DMS53 treated with DMSO at 0.1 percent for 48 hours (cell line): ENCODE data around the gene HOXD8.
A peak's percentile ranks its signal among the peaks of the same experiment; 100 is the strongest.

ENCODE experiments used
- DNase-seq: peaks from one replicate; lab custom pipeline; 2025; ENCODE audit not compliant: unreplicated experiment; lab: John Stamatoyannopoulos, UW

The HOXD8 gene

DNA sequence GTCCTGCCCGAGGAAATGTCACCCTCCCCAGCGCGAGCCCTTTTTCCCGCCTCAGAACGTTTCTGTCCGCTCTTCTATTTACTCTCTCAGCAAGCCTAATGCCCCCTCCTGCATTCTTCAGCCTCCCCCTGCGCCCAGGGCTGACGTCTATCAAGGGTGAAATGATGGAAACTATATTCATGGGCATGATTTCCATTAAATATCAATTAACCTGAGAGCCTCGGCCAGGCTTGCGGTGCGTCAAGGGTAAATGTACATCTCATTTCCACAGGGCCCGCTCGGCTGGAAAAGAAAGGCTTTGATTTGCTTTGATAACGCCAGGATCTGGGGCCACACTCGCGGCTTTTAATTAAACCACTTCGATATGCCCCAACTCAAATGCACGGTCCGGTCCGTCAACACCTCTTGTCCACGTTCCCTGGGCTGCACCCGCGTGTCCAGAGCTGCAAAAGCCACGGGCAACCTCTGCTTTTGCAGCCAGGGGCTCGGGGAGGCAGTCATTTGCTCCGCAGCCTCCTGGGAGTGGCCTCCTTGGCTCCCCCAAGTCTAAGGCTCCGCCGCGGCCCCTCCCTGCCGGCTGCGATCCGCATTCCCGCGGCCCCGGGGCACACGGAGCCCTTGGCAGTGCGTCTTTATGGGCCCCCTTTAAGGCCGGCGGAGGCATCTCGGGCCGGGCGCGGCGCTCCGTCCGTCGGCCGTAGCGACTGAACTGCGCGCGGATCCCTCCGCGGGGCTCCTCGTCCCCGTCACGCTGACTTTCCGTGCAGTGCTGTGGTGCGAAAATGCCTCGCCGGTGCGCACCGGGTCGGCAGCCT is at the start of gene HOXD8:
Gene HOXD8, plus strand, starts transcription at position 724 of the 815 bp plus-strand sequence. CDS start 662 bp downstream, outside the sequence.
- DNase-seq, result peak; percentile 67

- peak; percentile 60 for DNase-seq
Measured at GRCh38 chr2:176079831-176080539, 49.5 kb upstream of the HOXD8 start.

GRCh38 chr2:176080540-176081375 is 48.7 kb upstream of the HOXD8 start:
- peak; percentile 42 for DNase-seq

GRCh38 chr2:176081376-176081836 is 48.1 kb upstream of the HOXD8 start:
- DNase-seq, result no peak

- no peak for DNase-seq
Measured at GRCh38 chr2:176081837-176082524, 47.5 kb upstream of the HOXD8 start.

DNA sequence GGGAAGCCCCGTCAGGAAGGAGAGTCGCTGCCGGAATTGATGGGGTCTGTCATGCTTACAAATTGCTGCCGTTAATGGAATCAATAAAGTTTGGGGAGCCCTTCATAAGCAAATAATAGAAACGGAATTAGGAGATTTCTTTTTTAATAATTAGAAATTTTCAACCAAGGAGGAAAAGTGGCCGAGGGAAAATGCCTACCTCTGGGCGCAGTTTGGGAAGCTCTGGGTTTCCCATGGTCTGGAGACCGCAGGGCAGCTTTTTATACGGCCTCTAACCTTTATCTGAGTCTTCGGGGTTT is 47.0 kb upstream of the HOXD8 start:
- DNase-seq, result no peak

DNA sequence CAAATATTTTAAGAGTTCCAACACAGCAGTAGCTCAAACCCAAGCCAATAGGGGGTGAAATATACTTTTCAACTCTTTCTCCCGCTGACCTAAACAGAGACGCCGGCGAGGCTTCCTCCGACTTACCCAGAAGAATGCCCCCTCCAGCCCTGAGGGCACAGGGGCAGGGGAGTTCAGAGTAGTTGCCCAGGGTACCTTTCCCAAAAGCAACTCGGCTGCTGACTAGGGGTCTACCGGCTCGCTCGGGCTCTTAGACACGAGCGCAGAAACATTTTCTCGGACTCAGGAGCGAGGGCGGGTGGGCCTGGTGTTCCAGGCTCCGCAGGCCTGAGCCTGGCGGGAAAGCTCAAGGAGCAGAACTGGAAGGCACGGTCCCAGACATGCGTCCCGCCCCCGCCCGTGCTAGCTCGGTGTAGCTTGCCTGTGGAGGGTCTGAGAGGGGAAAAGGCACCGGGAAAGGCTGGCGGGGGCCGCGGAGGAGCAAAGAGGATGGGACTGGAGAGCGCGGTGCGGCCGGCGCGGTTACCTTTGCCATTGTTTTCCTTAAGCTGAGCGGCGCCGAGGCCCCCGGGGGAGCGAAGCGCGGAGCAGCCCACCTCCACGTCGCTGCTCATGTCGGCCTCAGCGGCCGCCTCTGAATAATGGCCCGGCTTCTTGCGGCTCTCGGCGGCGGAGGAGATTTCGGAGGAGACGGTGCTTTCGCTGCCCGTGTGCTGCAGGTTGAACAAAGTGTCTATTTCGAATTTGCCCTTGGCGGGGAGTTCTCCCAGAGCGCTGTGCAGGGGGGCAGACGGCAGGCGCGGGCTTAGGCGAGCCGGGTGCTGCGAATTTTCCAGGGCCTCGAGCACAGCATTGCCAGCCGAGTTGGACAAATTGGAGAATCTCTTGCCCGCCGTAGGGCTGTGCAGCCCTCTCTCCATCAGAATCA is 46.4 kb upstream of the HOXD8 start:
- no peak for DNase-seq

DNA sequence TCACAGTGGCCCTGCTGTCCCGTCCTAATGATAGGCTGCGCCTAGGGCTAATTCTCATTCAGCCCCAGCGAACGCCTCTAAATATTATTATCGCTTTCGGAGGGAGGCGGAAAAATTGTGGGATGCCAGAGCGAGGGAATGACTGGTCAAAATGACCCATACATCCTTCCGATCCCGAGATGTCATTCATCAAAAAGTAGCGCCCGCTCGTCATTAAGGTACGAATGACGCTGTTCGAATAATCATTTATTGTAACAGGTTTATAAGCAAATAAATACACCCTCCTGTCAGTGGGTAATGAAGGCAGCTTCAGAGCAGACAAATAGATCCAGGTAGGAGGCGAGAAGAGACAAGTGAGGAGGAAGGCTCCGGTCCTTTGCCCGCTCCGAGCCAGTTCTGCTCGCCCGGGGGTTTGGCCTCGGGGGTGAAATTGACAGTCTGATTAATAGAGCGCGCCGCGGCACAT is 45.7 kb upstream of the HOXD8 start, which contains the start of gene EVX2:
Gene EVX2, minus strand, starts transcription at position 167 of the 466 bp plus-strand sequence. CDS start 186 bp downstream, outside the sequence.
- DNase-seq, result no peak

DNA sequence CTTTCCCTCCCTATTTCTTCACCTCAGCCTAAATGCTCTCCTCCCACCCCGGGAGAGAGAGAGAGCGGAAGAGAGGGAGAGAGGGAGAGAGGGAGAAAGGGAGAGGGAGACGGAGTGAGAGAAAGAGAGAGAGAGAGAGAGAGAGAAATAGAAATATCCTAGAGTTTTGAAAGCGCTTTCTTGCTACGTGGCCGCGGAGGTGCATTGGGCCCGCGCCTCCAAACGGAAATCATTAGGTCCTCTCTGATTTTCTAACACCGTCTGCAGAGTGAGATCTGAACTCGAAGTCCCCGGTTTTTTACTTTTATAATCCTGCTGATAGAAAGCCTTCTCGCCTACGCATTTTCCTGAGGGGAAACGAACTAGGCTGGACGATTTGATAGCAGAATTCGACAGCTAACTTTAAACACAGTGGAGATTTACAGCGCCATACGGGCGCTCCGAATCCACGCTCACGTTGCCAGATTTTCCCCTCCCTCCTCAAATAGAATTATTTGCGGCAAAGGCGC is 44.8 kb upstream of the HOXD8 start:
- DNase-seq, result no peak

DNA sequence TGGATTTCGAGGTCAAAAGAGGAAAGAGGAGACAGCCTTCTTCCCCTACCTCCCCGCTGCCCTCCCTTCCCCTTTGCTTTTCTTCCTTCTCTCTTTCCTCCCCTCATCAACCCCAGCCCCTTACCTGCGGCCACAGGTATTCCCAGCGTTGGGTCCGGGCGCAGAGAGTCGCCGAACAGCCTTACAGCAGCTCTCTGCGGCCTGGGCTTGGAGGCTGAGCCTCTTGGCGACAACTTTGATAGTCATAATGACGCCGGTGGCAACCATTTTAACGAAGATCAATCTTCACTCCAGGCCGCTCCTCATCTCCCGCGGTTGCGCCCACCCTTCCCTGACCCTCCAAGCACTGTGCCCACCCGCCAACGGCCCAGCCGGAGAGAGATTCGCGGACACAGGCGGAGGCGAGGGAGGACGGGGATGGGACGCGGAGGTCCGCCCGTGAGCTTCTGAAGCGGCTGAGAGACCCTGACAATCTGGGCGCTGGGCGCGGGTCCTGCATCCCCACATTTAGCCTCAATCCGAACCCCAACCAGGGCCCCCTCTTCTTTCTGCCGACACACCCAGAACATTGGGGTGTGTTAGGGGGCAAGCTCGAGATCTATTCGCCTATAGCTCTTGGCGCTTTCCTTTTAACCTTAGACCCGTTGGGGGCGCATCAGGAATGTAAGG is 44.3 kb upstream of the HOXD8 start:
- no peak for DNase-seq

GRCh38 chr2:176085861-176086771 is 43.4 kb upstream of the HOXD8 start:
- peak; percentile 47 for DNase-seq

DNA sequence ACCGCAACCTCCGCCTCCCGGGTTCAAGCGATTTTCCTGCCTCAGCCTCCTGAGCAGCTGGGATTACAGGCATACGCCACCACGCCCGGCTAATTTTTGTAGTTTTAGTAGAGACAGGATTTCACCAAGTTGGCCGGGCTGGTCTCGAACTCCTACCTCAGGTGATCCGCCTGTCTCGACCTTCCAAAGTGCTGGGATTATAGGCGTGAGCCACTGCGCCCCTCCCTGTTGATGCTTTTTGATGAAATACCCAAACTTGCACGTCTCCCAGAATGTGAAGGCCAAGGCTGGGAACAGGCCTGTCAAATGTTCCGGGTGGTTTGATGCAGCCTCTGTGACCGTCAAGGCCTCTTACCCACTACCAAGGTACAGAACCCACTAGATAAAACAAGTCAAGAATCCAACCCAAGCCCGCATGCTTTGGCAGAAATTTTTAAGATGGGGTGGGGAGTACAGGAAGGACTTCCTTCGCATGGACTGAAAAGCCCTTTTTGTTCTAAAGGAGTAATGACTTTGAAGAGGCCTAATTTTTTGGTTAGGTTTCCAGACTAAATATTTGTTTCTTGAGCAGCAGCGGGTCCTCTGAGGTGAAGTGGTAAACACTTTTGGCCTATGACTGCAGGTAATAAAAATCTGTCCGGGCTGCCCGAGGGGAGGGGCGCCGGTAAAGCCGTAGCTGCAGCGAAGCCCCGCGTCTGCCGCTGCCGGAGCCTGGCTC is 42.0 kb upstream of the HOXD8 start:
- no peak for DNase-seq

DNA sequence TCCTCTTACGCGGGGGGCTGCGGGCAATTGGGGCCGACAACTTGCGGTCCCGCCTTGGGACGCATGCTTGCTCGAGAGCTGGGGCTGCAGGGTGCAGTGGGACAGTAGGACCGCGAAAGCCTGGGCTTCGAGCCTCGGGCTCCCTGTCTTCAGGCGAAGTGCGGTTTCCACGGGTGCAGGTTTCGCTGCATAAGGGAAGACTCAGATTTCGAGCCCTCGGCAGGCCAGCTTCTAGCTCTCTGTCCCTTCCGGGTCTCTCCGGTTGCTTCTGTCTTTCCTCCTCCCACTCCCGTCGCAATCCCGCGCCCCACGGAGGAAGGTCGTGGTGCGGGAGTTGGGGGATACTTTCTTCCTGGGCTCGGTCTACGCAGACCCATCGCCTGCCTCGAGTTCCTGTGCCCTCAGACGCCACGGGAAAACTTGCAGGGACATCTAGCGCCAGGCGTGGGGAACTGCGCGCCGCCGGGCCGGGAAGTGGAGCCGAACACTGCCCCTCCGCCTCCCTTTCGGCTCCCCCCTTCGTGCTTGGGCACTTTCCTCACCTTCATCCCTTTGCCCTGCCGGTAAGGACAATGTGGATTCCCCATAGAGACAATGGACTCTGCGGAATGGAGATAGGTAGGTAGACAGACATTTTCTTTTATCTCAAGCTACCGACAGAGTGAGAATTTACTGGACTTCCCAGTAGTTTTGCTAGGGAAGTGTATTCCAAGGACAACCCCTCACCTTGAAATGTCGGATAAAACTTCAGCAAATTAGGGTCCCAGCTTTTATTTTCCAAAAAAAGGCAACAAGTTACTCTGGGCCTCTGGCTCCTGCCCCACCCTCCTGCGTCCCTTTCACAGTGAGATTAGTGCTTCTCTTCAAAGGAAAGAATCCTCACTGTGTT is 41.2 kb upstream of the HOXD8 start:
- peak; percentile 51 for DNase-seq

GRCh38 chr2:176088937-176089842 is 40.3 kb upstream of the HOXD8 start:
- no peak for DNase-seq

- DNase-seq, result no peak
Measured at GRCh38 chr2:176089843-176090395, 39.6 kb upstream of the HOXD8 start.
